ENCODE data around the gene PSMD4.
"Not testable (repeated sequence)": the region's sequence is repeated elsewhere in the genome, so short reads cannot be mapped to it uniquely, and the experiment has no call there.

PSMD4 gene

GRCh38 chr1:151275341-151275740, 20.8 kb downstream of the PSMD4 start:
- not testable (repeated sequence) for DNase-seq

- no peak for DNase-seq
These were observed 22.7 kb downstream of the PSMD4 start for GRCh38 chr1:151277249-151277648.

- DNase-seq = peak; percentile 98
These were observed 26.9 kb downstream of the PSMD4 start for GRCh38 chr1:151281225-151281968.

- DNase-seq = peak; percentile 100
These were observed 27.7 kb downstream of the PSMD4 start, which contains the start of gene ZNF687 for GRCh38 chr1:151281969-151282882. Gene ZNF687, plus strand, starts transcription at chr1:151282299. Its CDS starts 3,993 bp downstream, at chr1:151286292.

GRCh38 chr1:151282883-151283725, 28.6 kb downstream of the PSMD4 start:
- peak; percentile 65 for DNase-seq

GRCh38 chr1:151284013-151284577, 29.6 kb downstream of the PSMD4 start:
- DNase-seq = no peak

- DNase-seq = no peak
These were observed 32.2 kb downstream of the PSMD4 start for GRCh38 chr1:151286619-151287340.

GRCh38 chr1:151287341-151287699, 32.8 kb downstream of the PSMD4 start:
- no peak for DNase-seq

- no peak for DNase-seq
These were observed 33.4 kb downstream of the PSMD4 start for GRCh38 chr1:151287767-151288500.

- no peak for DNase-seq
These were observed 34.0 kb downstream of the PSMD4 start for GRCh38 chr1:151288502-151288901.

GRCh38 chr1:151289080-151289935, 34.8 kb downstream of the PSMD4 start:
- no peak for DNase-seq

- DNase-seq = no peak
These were observed 35.6 kb downstream of the PSMD4 start for GRCh38 chr1:151289991-151290708.

- no peak for DNase-seq
These were observed 36.3 kb downstream of the PSMD4 start for GRCh38 chr1:151290709-151291303.

GRCh38 chr1:151292207-151293030, 37.9 kb downstream of the PSMD4 start:
- no peak for DNase-seq

GRCh38 chr1:151293093-151293492, 38.6 kb downstream of the PSMD4 start:
- no peak for DNase-seq

- no peak for DNase-seq
These were observed 40.4 kb downstream of the PSMD4 start for GRCh38 chr1:151294742-151295462.

- peak; percentile 86 for DNase-seq
These were observed 55.3 kb downstream of the PSMD4 start for GRCh38 chr1:151309811-151310323.

All from islet precursor cell (in vitro differentiated cells).